Skin epidermis (tissue), 12 donors: ENCODE measurements around the gene NHLRC1.
"Not testable (repeated sequence)": the region's sequence is repeated elsewhere in the genome, so short reads cannot be mapped to it uniquely, and the experiment has no call there.

Source experiments
- H3K27ac ChIP-seq, 21 experiments: fragments of 200-600 bp; sonication (generic) in 11 of 21; one replicate each; pipeline ENCODE4 v1.5.0; 2020; ENCODE audit warnings: mild to moderate bottlenecking in 3 of 21, inconsistent platforms in 2 of 21, moderate library complexity in 2 of 21
- H3K4me3 ChIP-seq, 7 experiments: fragments of 200-600 bp; sonication (generic) in 2 of 7; one replicate each; pipeline ENCODE4 v1.5.0; 2020; ENCODE audit warnings: inconsistent platforms in 2 of 7, mild to moderate bottlenecking in 2 of 7, moderate library complexity in 1 of 7

The NHLRC1 gene

DNA sequence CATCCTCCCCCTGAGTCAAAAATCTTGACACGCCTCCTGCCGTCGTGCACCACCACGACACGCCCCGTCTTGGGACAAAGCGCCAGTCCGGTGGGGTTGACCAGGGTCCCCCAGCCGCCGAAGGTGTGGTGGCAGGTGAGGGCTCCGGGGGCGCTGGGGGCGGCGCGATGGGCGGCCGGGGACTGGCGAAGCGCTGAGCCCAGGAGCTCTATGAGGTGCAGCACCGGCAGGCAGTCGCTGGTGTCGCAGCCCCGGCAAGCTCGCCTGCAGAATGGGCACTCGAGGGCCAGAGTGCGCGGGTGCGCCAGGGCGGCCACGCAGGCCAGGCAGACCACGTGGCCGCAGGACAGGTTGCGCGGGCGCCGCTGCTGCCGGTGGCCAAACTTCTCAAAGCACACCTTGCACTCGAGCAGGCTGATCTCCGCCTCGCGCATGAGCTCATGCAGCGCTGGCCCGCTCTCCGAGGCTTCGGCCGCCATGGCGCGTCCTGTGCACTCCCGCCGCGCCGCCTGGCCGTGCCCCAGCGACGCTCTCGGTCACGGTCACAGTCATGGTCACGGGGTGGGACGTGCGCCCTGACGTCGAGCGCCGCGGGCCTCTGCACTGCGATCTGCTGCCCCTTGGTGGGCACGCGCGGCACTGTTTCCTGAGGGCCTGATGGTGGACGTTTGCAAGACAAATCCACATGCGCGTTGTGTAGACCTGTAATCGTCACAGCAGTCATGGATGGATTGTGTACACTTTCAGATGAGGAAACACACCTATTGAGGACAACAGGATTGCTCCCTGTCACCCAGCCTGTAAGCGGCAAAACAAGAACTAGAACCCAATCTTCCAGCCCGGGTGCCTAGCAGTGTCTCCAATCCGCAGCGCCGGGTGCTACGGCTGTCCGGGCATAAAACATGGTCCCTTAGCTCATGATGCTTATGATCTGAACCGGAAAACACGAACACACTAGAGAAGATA lies at the start of gene NHLRC1:
Gene NHLRC1 (minus strand): TSS at position 550 of the 966 bp plus-strand sequence. CDS start 71 bp downstream, at position 479.
- Histone ChIP-seq H3K27ac (peak within 1 kb of the TSS in 20 of 21 experiments; percentile 21 to 82 (median 66)), H3K4me3 (peak within 1 kb of the TSS; percentile 34 to 54 (median 49))

- H3K27ac ChIP-seq = peak overlapping the region in 3 of 21 experiments; percentile 5 to 38 (median 26)
- no peak overlapping the region for H3K4me3 ChIP-seq
Observed at GRCh38 chr6:18171871-18172270, 49.4 kb upstream of the NHLRC1 start.

GRCh38 chr6:18168264-18168663 lies 45.8 kb upstream of the NHLRC1 start:
- Histone ChIP-seq H3K4me3 (no peak overlapping the region), H3K27ac (no peak overlapping the region)

DNA sequence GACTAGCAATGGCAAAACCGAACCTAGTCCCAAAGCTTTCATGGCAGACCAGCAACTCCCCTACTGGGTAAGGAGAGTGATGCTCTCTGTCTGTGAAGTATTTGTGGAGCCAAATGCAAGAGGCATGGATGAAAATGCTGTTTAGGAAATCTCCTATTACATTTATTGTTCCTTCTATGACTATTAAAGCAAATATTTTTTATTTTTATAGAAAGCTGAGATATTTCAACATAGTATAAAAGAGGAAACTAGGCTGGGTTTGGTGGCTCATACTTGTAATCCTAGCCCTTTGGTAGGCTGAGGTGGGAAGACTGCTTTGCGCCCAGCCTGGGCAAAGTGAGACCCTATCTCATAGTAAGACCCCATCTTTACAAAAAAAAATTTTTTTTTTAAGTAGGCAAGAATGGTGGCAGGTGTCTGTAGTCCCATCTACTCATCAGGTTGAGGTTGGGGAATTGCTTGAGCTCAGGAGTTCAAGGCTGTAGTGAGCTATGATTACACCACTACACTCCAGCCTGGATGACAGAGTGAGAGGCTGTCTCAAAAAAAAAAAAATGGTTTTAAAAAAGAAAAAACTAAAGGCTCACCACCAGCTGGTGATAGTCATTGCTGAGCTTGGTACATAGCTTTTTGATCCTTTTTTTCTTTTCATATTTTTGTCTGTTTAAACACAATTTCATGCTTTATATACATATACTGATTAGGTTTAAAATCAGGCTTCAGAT lies 44.0 kb upstream of the NHLRC1 start:
- Histone ChIP-seq H3K27ac (no peak overlapping the region), H3K4me3 (no peak overlapping the region)

- Histone ChIP-seq H3K27ac (no peak overlapping the region), H3K4me3 (no peak overlapping the region)
Observed at GRCh38 chr6:18165751-18166150, 43.3 kb upstream of the NHLRC1 start.

GRCh38 chr6:18162401-18162800 lies 39.9 kb upstream of the NHLRC1 start:
- H3K4me3 ChIP-seq = no peak overlapping the region
- no peak overlapping the region for H3K27ac ChIP-seq

DNA sequence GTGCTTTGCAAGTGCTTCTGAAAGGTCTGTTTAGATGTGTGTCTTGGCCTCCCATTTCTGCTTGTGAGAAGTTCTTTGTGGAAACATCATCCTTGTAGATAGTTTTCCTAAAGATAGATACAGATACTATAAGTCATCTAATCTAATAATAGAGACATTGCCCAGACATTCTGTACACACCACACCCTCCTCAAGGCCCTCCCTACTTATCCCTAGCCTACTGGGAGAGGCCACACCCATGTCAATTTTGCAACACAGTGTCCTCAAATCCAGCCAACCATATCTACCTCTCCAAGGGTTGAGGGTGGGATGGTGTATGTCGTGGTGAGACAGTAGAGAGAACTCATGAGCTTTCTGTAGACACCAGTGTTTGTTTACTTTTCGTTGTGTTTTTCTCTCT lies 39.0 kb upstream of the NHLRC1 start:
- Histone ChIP-seq H3K4me3 (no peak overlapping the region), H3K27ac (no peak overlapping the region)

DNA sequence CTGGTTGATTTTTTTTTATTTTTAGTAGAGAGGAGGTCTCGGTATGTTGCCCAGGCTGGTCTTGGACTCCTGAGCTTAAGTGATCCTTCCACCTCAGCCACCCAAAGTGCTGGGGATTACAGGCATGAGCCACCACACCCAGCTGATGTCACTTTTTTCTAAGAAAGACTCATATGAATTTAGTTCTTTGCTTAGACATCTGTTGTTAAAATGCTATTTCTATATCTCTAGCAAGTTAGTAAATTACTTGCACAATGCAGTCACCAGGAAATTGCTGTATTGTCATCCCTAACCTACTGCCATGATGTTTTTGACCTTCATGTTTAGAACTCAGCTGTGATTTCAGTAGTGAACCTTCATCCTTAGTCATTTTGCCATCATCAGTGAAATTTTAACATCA lies 38.4 kb upstream of the NHLRC1 start:
- no peak overlapping the region for H3K27ac ChIP-seq
- no peak overlapping the region for H3K4me3 ChIP-seq

DNA sequence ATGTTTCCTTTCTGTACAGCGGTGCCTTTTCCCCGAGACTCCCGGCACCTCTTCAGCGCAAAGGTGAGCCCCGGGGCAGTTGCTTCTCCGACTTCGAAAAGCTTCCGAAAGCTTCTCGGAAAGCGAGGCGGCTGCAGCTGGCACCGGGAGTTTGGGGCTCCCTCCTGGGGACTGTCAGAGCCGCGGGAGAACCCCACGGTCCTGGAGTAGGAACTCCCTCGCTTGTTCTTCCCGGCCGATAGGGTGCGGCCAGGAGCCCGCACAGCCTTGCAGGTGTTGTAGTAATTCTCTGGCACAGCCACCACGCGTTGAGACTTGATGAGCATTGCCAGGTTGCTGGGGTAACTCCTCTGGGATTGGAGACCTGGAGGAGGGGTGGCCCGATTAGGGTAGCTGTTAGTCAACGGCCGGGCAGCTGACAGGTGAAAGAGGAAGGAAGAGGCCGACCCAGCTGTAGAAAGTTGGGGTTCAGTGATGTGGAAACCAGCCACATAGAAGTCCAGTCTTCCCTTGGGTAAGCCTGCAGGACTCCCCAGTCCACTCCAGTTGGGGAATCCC lies 33.5 kb upstream of the NHLRC1 start:
- peak overlapping the region; percentile 71 to 96 (median 92) for H3K4me3 ChIP-seq
- H3K27ac ChIP-seq = peak overlapping the region; percentile 75 to 96 (median 91)

DNA sequence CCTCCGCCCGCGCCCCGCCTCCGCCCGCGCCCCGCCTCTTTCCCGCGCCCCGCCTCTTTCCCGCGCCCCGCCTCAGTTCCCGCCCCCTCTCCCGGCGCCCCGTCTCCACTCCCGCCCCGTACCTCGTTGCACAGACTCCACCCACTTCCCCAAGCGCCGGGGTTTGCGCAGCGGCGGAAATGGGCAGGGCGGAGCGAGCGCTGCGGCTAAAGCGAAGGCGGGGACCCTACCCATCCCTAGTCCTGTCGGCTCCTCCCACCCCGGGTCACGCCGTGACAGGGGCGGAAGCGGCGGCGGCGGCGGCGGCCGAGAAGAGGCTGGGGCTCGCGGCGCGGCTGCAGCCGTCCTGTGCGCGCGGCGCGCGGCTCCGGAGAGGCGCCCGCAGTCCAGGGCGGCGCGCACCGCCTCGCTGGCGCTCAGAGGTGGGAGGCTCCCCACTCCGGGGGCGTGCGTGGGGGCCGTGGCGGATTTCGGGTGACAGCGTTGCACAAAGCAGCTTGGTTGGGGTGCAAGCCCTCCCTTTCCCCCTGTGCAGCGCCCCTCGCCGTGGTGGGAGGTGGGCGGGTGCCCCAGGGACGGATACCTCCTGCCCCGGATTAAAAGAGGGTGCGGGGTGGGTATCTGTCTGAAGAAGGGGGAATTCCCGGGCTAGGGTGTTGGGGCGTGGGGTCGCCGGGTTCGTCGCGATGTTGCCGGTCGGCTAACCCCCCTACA lies 32.8 kb upstream of the NHLRC1 start, which contains the start of gene KDM1B:
Gene KDM1B (plus strand): TSS at position 273 of the 714 bp plus-strand sequence. CDS start 4,474 bp downstream, outside the sequence.
- H3K27ac ChIP-seq = peak within 1 kb of the TSS; percentile 78 to 96 (median 91)
- peak within 1 kb of the TSS; percentile 71 to 96 (median 92) for H3K4me3 ChIP-seq

- H3K4me3 ChIP-seq = peak within 1 kb of the TSS; percentile 71 to 96 (median 92)
Observed at GRCh38 chr6:18154507-18155149, 32.2 kb upstream of the NHLRC1 start, which contains the start of gene TPMT. Gene TPMT (minus strand): TSS chr6:18155077. CDS start chr6:18149127, 5,950 bp downstream.

DNA sequence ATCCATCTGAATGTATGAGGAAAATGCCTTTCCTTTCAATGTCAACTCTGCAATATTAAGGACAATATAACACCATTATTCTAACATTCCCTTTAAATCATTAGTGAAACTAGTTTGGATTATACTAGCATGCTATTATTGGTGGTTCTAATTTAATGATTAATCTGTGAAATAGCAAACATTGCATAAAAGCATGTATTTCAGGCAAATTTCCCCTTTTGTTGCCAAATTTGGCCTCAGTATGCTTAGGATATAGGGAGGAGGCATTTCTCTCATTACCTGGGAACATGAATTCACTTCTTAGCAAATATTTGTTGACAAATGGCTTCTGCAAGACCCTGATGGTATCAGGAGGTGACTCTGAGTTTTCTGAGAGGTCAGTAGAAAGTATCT lies 30.8 kb upstream of the NHLRC1 start:
- H3K4me3 ChIP-seq = no peak overlapping the region
- H3K27ac ChIP-seq = peak overlapping the region in 6 of 21 experiments; percentile 4 to 94 (median 58)

More at GRCh38 chr6:18154507-18155149, 32.2 kb upstream of the NHLRC1 start, which contains the start of gene TPMT:
- H3K27ac ChIP-seq = peak within 1 kb of the TSS; percentile 78 to 96 (median 91)

DNA sequence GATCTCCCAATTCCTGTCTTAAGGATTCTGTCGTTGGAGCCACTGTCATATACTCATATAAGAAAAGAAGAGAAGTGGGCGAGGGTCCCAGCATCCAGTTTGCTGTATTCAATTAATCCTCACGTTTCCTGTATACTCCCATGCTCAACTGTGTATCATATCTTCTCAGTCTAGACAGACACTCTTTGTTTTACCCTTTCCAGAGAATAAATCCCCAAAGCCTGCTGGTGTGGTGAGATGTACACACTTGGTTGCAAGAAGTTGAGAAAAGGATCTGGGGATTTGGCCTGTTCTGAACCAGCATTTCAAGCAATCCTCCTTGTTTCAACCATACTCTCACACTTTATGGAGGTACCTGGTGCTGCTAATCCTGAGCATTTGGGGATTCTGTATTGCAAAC lies 29.3 kb upstream of the NHLRC1 start:
- no peak overlapping the region for H3K27ac ChIP-seq
- H3K4me3 ChIP-seq = no peak overlapping the region

- not testable (repeated sequence) for H3K4me3 ChIP-seq, H3K27ac ChIP-seq
Observed at GRCh38 chr6:18151391-18151790, 28.9 kb upstream of the NHLRC1 start.

DNA sequence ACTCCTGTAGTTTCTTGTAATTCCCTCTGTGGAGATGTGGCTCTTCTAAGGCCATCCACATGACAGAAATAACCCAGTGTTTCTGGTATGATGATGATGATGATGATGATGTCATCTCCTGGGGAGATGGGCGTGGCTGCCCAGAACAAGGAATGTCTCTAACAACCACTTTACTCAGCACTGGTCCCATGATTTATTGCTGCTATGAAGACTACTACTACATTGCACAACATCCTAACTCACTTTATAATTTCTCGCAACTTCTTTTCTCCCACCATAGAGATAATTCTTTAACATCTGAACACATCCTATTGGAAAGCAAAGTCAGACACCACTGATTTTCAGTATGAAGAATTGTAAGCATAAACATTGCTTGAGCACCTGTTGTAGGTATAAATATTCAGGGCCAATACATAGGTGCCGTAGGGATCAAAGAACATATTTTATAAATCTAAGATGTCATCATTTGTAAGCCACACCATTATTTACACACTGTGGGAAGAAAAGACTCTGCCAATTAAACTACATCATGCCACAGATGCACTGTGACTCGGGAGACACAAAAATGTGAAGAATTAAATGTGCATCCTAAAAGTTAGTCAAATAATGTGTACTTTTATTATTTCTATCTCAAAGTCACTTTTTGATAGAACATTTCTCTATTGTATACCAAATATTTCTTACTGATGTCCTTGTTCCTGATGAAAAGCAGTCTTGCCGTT lies 26.0 kb upstream of the NHLRC1 start:
- H3K27ac ChIP-seq = no peak overlapping the region

DNA sequence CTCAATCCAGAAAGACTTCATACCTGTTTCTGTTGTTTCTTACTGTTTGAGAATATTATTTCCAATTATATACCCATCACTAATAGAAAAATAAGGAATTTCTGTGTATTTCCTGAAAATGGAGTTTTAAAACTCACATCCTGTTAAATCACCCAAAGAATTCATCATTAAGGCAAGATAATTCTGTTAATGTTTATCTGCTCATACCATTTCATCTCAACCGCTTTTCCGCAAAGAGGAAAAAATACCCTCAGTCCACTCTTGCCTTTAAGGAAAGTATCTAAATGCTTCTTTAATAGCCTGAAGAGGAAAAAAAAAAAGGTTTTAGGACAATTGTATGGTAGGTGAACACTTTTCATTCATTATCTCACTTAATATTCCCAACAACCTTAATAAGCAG lies 25.1 kb upstream of the NHLRC1 start:
- Histone ChIP-seq H3K27ac (no peak overlapping the region), H3K4me3 (no peak overlapping the region)

More for the DNA sequence above, 26.0 kb upstream of the NHLRC1 start:
- H3K4me3 ChIP-seq = no peak overlapping the region

GRCh38 chr6:18147160-18147559 lies 24.7 kb upstream of the NHLRC1 start:
- Histone ChIP-seq H3K4me3 (no peak overlapping the region), H3K27ac (no peak overlapping the region)

DNA sequence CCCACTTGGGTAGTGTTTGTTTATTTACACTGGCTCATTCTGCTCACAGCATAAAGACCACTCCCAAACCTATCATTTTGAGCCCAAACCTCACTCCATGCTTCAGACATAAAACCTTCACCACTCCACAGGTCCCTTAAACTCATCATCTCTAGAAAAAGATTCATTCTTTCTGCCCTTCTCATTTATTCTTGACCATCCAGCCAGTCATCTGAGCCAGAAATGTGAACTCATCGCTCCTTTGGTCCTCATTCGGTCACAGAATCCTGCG lies 20.0 kb upstream of the NHLRC1 start:
- Histone ChIP-seq H3K4me3 (no peak overlapping the region), H3K27ac (peak overlapping the region in 3 of 21 experiments; percentile 44 to 61 (median 48))
